KOPT-K1 (cell line): ENCODE data around the gene LSAMP.

Experiments
- H3K27ac ChIP-seq: fragments of 200-600 bp; sonication (generic); 2 replicates; pipeline ENCODE4 v1.5.1; 2016; ENCODE audit warnings: antibody characterized with exemption, mild to moderate bottlenecking, low read depth, low read length; ENCODE audit not compliant: poor library complexity, severe bottlenecking
- H3K36me3 ChIP-seq: fragments of 200-600 bp; sonication (generic); 2 replicates; pipeline ENCODE4 v1.5.1; 2017; ENCODE audit warnings: antibody characterized with exemption, mild to moderate bottlenecking, low read length, moderate library complexity; ENCODE audit not compliant: insufficient read depth
- H3K9me3 ChIP-seq: fragments of 200-600 bp; sonication (generic); 2 replicates; pipeline ENCODE4 v1.5.1; 2017; ENCODE audit warnings: antibody characterized with exemption, low read length, mild to moderate bottlenecking; ENCODE audit not compliant: insufficient read depth, poor library complexity, severe bottlenecking

Gene LSAMP

DNA sequence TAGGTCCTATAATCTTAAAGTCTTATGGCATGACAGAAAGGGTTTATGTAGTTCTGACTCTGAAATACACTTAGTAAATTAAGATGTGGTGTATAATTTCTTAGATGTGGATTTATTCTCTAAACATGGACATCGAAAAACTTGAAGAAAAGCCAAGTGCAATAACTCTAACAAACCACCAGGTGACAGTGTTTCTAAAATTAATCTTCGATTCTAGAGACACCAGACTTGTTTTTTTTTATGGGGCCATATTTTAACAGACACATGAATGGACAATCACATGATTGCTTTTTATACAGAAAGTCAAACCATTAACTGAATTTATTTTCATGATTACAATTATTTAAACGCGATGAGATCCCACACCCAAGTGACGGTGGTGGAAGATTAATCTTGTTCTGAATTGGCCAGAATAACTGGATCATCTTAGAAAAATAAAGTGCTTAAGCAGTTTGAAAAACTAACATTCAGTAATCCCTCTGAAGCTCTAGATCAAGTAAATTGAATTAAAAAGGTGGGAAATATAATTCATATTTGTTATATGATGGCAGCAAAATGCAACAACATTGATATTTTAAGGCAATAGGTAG, 305.1 kb downstream of the LSAMP start:
- peaks cover 2% of the 10 kb centered on the region for H3K9me3 ChIP-seq
- no peak overlapping the region for H3K27ac ChIP-seq
- H3K36me3 ChIP-seq = no peaks in the 10 kb centered on the region

DNA sequence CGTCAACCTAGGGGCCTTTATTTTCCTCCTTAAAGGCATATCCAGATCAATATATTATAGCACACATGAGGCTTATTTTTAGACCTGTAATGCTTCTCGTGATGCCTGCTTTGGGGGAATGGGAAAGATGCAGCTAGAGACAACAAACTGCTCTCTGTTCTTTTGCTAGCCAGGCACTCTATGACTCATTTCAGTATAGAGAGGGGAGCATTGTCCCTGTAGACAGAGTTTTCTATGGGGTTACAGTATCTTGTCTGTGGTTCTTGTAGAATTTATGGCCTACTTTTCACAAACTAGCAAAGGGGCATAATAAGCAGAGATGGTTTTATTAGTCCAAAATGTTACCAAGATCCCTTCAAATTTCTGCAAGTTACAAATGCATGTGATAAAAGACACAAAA, 305.6 kb downstream of the LSAMP start:
- H3K27ac ChIP-seq = no peak overlapping the region
- H3K9me3 ChIP-seq = no peaks in the 10 kb centered on the region
- H3K36me3 ChIP-seq = no peaks in the 10 kb centered on the region

DNA sequence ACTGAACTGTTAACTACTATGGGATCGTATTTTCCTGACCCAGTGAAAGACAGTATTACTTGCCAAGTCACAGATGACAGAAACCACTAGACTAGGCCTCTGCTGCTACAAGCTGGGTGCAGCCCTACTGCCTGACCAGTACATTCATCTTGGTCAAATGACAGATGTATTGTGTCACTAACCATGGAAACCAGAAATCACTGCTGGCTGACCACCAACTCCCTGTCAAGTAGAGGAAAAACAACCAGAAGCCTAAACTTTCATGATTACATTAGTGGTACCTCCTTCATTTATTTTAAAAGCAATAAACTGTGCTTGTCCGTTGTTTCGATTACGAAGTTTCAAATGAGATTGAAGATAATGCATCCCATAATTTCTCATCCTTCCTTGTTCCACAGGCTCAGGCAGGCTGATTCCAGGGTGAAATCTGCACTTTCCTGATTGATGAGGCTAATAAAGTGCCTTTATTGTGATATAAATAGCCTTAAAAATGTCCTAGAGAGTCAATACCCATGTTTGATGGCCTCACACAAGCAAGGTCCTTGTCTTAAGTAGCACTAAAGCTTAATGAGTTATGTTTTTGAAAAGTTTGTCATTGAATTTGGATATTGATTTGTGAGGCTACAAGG, 309.7 kb downstream of the LSAMP start:
- H3K9me3 ChIP-seq = no peaks in the 10 kb centered on the region

DNA sequence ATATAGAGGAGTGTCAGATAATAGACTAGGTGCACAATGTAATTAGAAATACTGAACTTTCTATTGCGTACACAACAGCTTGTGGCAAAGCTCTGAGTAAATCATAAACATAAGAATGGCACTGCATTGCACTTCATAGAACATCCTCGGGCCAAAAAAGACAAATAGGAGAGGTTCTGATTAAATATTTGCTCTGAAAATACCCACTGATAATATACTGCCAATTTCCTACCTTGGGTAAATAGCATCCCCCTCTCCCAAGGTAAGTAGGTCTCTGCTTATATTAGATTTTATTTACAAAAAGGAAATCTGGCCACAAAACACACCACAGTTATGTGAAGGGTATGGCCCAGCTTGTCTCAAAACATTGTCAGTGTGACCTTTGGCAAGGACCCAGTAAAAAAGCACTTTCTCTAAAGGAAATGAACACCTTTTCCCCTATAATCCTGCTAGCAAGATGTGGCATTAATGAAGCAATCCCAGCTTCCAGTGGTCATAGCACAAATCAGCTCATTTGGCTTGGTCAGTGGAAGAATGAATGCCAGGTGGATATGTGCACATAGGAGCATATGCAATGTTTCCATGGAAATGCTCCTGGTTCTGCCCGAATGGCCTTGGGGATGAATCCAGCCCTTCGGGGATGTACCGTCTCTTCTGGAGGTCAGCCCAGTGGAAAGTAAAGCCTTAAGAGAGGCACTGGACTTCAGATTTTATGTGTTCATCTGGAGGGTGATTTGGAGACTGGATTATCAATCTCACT, 315.9 kb downstream of the LSAMP start:
- no peaks in the 10 kb centered on the region for H3K9me3 ChIP-seq
- no peaks in the 10 kb centered on the region for H3K36me3 ChIP-seq
- no peak overlapping the region for H3K27ac ChIP-seq

More for the DNA sequence above, 309.7 kb downstream of the LSAMP start:
- H3K27ac ChIP-seq = no peak overlapping the region
- H3K36me3 ChIP-seq = no peaks in the 10 kb centered on the region

DNA sequence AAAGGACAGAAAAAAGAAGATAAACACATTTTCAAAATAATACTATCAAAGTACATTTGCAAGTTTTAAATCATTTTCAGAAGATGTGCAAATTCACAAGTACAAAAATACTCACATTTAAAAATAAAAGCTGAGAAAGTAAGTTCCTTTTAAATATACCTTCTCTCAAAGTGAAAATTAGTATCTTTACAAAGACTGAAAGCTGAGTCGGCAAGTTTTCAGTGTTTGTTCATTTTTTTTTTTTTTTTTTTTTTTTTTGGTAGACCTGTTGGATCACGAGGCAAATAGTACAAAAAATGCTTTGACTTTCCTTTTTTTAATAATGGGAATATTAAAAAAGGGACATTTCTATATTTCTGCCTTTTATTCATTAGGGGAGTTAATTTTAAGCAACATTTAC, 317.8 kb downstream of the LSAMP start:
- Histone ChIP-seq H3K27ac (no peak overlapping the region), H3K9me3 (no peaks in the 10 kb centered on the region), H3K36me3 (no peaks in the 10 kb centered on the region)

DNA sequence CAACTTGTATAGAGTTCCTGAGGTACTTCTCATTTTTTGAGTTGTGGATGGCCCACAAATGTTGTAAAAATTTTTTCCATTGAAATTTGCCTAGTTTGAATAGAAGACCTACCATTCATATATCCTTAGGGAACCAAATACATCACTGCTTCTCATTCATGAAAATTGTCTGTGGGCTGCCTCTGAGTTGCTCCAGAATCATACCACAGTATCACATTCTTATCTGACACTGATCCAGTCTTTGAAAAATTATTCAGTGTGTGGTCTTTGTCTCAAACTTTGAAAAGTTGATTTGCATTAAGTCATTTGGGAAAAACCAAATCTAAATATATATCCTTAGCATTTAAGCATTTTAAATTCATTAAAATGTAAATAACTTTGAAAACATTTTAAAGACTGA, 321.1 kb downstream of the LSAMP start:
- Histone ChIP-seq H3K9me3 (no peaks in the 10 kb centered on the region), H3K36me3 (no peaks in the 10 kb centered on the region), H3K27ac (no peak overlapping the region)

DNA sequence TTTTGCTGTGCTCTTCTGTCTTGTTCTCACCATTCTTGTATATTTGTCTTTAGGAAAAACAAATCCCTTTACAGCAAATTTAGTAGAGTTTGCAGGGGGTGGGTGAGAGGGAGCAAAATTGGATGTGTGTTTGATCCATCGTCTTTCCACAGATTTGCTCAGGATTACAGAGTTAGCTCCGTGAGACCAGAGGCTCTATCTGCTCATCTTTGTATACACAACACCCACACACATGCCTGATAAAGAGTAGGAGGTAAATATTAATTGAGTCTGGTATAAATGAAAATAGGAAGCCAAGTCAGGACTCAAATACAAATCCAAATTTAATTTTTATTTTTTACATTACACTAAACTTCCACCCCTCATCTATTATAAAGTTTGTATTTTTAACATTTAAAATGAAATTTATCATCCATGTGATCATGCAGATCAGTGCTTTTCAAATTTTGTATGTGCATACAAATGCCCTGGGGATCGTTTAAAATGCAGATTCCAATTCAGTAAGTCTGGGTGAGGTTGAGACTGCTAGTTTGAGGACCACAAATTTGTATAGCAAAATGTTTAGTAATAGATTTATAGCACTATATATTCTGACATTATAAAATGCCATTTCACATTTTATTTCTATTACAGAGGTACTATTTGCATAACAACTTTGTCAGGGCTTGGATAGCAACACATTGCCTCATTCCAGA, 326.7 kb downstream of the LSAMP start:
- Histone ChIP-seq H3K27ac (no peak overlapping the region), H3K9me3 (no peaks in the 10 kb centered on the region), H3K36me3 (no peaks in the 10 kb centered on the region)

DNA sequence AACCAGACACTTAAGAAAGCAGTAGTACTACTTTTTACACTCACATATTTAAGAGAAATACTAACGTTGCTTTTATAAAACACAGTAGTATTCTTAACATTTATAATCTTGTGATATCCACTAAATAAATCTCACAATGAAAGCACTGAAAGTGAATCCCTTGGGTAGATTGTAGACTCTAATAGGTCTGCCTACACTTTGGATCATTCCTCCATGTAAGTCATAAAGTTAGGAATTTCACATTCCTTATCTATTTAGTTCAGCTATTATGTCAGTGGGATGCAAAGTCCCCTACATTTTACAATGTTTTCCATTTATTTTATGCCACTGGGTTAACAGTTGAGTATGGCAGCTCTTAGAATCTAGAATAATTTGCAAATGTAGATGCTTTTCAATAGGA, 330.7 kb downstream of the LSAMP start:
- Histone ChIP-seq H3K36me3 (no peaks in the 10 kb centered on the region), H3K27ac (no peak overlapping the region), H3K9me3 (no peaks in the 10 kb centered on the region)

DNA sequence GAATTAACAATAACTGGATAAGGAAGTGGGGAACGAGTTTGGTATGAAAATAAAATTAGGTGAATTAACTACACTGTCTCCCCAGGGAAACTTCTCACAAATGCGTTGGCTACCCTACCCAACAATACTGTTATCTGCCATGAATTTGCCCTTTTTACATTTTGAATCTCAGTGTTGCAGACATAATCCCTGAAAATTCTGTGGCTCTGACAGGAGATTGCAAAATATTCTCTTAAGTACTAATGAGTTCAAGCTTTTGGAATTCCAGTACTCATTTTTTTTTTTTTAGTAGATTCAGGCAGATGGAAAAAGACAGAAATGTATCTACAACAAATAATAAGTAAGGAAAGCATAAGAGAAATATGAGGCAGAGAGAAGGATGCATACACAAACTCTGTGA, 332.6 kb downstream of the LSAMP start:
- Histone ChIP-seq H3K27ac (no peak overlapping the region), H3K9me3 (no peaks in the 10 kb centered on the region), H3K36me3 (no peaks in the 10 kb centered on the region)

DNA sequence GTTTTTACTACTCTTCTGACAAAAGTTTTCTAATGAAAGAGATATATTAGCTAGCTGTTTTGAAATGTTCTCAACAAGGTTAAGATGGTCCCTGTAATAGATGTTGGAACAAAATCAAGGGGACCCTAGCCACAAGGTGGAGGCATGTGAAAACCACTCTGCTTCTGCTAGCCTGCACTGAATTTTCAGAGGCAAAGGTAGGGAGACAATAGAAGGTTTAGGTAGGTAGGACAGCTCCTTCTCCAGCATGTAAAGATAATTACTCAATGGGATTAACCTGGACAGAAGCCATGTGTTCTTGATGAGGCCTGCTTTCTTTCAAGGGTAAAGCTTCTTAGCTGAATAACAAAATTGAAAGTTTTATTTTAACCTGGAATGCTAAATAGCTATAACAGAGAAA, 333.5 kb downstream of the LSAMP start:
- Histone ChIP-seq H3K9me3 (no peaks in the 10 kb centered on the region), H3K27ac (no peak overlapping the region), H3K36me3 (no peaks in the 10 kb centered on the region)

DNA sequence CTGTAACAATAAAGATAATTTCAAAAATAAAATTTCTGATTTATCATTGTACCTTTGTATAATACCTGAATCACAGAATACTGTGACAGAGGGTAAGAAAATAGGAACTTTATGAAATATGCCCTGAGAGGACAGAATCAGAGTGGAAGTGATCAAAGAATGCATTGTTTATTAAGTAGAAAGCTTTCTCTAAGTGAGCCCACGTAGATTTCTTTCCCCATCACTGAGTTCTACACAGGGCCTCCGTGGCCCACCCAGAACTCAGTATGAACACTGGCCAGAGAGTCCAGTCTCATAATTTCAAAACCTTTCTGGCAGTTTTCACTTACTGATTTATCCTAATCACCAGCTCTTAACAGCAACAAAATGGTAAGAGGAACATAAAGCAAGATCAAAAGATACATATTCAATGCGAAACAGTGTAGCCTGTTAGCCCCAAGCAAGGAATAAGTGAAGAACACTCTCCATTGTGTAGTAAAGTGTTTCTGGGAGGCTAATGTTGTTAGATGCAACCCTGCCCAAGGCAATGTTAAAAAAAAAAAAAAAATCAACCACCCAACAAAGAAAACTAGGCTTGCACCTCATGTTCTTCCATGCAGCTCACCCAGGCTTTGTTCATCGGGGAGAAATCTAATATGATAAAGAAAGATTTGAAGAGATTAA, 341.3 kb downstream of the LSAMP start:
- no peaks in the 10 kb centered on the region for H3K9me3 ChIP-seq
- H3K36me3 ChIP-seq = no peaks in the 10 kb centered on the region
- no peak overlapping the region for H3K27ac ChIP-seq

DNA sequence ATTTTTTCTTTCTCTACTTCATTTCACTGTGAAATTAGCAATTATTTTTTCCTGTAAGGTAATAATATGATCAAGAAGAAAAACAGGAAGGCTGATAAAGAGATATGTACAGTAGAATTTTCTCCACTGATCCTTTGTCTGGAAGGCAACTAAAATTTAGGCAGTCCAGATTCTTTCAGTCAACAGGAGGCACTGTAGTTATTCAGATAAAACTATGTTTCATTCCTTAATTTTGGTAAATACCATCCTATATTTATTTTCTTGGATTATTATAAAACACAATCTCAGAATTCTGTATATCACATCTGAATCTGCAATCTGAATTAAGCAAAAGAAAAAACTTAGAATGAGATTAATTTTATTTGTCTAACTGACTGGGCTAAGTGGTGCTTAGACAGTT, 343.2 kb downstream of the LSAMP start:
- no peaks in the 10 kb centered on the region for H3K36me3 ChIP-seq
- H3K27ac ChIP-seq = no peak overlapping the region
- H3K9me3 ChIP-seq = no peaks in the 10 kb centered on the region

DNA sequence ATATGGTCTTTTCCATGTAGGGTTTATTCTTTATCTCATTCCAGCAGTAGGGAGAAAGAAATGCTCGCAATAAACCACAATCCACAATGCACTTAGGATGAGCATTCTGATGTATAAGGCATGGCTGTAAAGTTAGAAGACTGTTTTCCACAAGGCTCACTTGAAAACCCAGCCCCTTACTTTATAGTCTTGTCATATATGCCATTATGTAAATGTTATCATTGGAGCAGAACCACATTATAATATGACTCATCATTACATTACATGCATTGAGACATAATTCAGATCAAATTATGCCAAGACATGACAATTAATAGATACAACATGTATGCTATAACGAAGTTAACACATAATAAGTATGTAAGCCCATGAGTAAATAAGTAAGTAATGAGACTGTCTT, 348.1 kb downstream of the LSAMP start:
- no peak overlapping the region for H3K27ac ChIP-seq
- no peaks in the 10 kb centered on the region for H3K9me3 ChIP-seq
- H3K36me3 ChIP-seq = no peaks in the 10 kb centered on the region

DNA sequence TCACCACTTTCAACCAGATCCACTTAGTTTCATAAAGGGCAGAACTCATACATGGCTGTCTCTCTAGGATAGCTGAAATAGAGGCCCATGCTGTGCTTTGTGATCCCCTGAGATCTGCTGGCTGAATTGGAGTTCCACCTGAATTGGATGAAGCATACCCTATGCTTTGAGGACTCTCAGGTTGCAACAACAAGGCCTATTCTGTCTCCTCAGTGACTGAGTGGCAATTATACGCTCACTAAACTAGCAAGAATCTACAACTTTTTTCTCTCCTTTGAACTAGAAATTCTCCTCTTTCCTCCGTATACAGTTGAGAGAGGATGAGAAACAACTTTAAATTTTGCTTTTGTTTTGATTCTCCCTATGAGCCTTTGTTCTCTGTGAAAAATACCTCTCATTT, 348.7 kb downstream of the LSAMP start:
- Histone ChIP-seq H3K9me3 (no peaks in the 10 kb centered on the region), H3K36me3 (no peaks in the 10 kb centered on the region), H3K27ac (no peak overlapping the region)

DNA sequence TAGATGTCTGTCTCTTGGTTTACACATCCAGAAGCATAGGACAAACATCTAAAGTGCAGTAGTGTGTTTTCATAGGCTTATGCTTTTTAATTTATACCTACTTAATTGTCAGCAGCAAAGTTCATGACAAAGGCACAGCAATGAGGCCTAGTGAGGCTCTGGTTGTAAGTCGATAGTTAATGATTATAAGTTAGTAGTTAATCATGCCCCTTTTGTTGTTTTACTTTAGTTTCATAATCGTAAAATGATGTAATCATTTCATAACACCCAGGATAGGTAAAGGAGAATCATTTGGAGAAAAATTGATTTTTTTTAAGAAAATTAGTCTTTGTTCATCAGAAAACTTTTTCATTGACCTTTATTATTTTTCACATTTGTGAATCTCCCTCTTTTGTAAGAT, 351.9 kb downstream of the LSAMP start:
- peaks cover 5% of the 10 kb centered on the region for H3K9me3 ChIP-seq
- H3K36me3 ChIP-seq = no peaks in the 10 kb centered on the region
- H3K27ac ChIP-seq = no peak overlapping the region
